H9 (cell line): ENCODE results near the gene BPIFB1. TPM values are rescaled to one million over a fixed set of nuclear protein-coding genes. Genes with fewer than 3 reads are reported as not detected.
A peak's percentile ranks its signal among the peaks of the same experiment; 100 is the strongest.

Source experiments
- DNase-seq: peaks from one replicate; pipeline ENCODE4 v3.0.0-alpha.2; 2017
- H2AFZ ChIP-seq: one replicate; pipeline ENCODE4 v1.6.1; 2013; ENCODE audit warnings: mild to moderate bottlenecking, low read length, control low read depth, moderate library complexity
- H2AK5ac ChIP-seq: 2 replicates; pipeline ENCODE4 v1.6.1; 2013; ENCODE audit warnings: low read length, control low read depth, mixed read lengths; ENCODE audit not compliant: insufficient read length
- H2BK120ac ChIP-seq: one replicate; pipeline ENCODE4 v1.6.1; 2013; ENCODE audit warnings: low read depth, mild to moderate bottlenecking, low read length, control low read depth, inconsistent platforms; ENCODE audit not compliant: poor library complexity, severe bottlenecking
- H2BK12ac ChIP-seq: 2 replicates; pipeline ENCODE4 v1.6.1; 2013; ENCODE audit warnings: low read length, control low read depth, mixed read lengths, low read depth; ENCODE audit not compliant: insufficient read length
- H2BK15ac ChIP-seq: 2 replicates; pipeline ENCODE4 v1.6.1; 2013; ENCODE audit warnings: low read depth, low read length, control low read depth
- H2BK20ac ChIP-seq: one replicate; pipeline ENCODE4 v1.6.1; 2013; ENCODE audit warnings: low read depth, mild to moderate bottlenecking, low read length, control low read depth, inconsistent platforms; ENCODE audit not compliant: poor library complexity, severe bottlenecking
- H2BK5ac ChIP-seq: 2 replicates; pipeline ENCODE4 v1.6.1; 2013; ENCODE audit warnings: low read length, control low read depth, mixed read lengths; ENCODE audit not compliant: insufficient read length
- H3K14ac ChIP-seq: 2 replicates; pipeline ENCODE4 v1.6.1; 2013; ENCODE audit warnings: low read length, control low read depth; ENCODE audit not compliant: insufficient read depth
- H3K18ac ChIP-seq: 2 replicates; pipeline ENCODE4 v1.6.1; 2013; ENCODE audit warnings: low read depth, mild to moderate bottlenecking, mixed read lengths, low read length, control low read depth; ENCODE audit not compliant: insufficient read length
- H3K23ac ChIP-seq: 2 replicates; pipeline ENCODE4 v1.6.1; 2013; ENCODE audit warnings: low read length, control low read depth, mixed read lengths, low read depth; ENCODE audit not compliant: insufficient read length
- H3K23me2 ChIP-seq: 2 replicates; pipeline ENCODE4 v1.6.1; 2013; ENCODE audit warnings: low read depth, mild to moderate bottlenecking, mixed read lengths, low read length, control low read depth; ENCODE audit not compliant: insufficient read length, poor library complexity, severe bottlenecking
- H3K27ac ChIP-seq: 2 replicates; pipeline ENCODE4 v1.5.1; 2013; ENCODE audit warnings: low read length, control low read depth, mixed read lengths, low read depth; ENCODE audit not compliant: insufficient read length
- H3K27me3 ChIP-seq: 2 replicates; pipeline ENCODE4 v1.6.1; 2013; ENCODE audit warnings: low read length, control low read depth, inconsistent platforms; ENCODE audit not compliant: insufficient read depth
- H3K4ac ChIP-seq: 2 replicates; pipeline ENCODE4 v1.6.1; 2013; ENCODE audit warnings: low read depth, mild to moderate bottlenecking, control low read depth, inconsistent platforms, low read length, moderate library complexity
- H3K4me1 ChIP-seq: 2 replicates; pipeline ENCODE4 v1.6.1; 2013; ENCODE audit warnings: low read length, control low read depth, inconsistent platforms; ENCODE audit not compliant: insufficient read depth
- H3K4me2 ChIP-seq: 2 replicates; pipeline ENCODE4 v1.6.1; 2013; ENCODE audit warnings: low read length, control low read depth, mixed read lengths; ENCODE audit not compliant: insufficient read length, insufficient read depth
- H3K56ac ChIP-seq: 2 replicates; pipeline ENCODE4 v1.6.1; 2013; ENCODE audit warnings: low read depth, mild to moderate bottlenecking, mixed read lengths, low read length, control low read depth; ENCODE audit not compliant: insufficient read length
- H3K79me1 ChIP-seq: 2 replicates; pipeline ENCODE4 v1.6.1; 2013; ENCODE audit warnings: low read depth, mild to moderate bottlenecking, moderate library complexity, low read length, control low read depth, inconsistent platforms; ENCODE audit not compliant: insufficient read depth, poor library complexity, severe bottlenecking
- H3K79me2 ChIP-seq: 2 replicates; pipeline ENCODE4 v1.6.1; 2013; ENCODE audit warnings: low read length, control low read depth, inconsistent platforms; ENCODE audit not compliant: insufficient read depth
- H3K9ac ChIP-seq: 2 replicates; pipeline ENCODE4 v1.6.1; 2013; ENCODE audit warnings: low read length, control low read depth, mixed read lengths; ENCODE audit not compliant: insufficient read length; ENCODE audit errors: extremely low read depth
- H3K9me3 ChIP-seq: one replicate; pipeline ENCODE4 v1.6.1; 2013; ENCODE audit warnings: low read depth, low read length, inconsistent platforms; ENCODE audit not compliant: control insufficient read depth
- H3T11ph ChIP-seq: one replicate; pipeline ENCODE4 v1.6.1; 2013; ENCODE audit warnings: mild to moderate bottlenecking, low read length, control low read depth, inconsistent platforms
- H4K20me1 ChIP-seq: one replicate; pipeline ENCODE4 v1.6.1; 2013; ENCODE audit not compliant: control insufficient read depth, insufficient read length, insufficient read depth
- H4K5ac ChIP-seq: 2 replicates; pipeline ENCODE4 v1.6.1; 2013; ENCODE audit warnings: low read depth, mild to moderate bottlenecking, mixed read lengths, low read length, control low read depth; ENCODE audit not compliant: insufficient read length
- H4K8ac ChIP-seq: replicated peaks from 2 replicates; pipeline ENCODE4 v1.6.1; 2013; ENCODE audit warnings: low read length, control low read depth, mixed read lengths, low read depth; ENCODE audit not compliant: insufficient read length
- H4K91ac ChIP-seq: 2 replicates; pipeline ENCODE4 v1.6.1; 2013; ENCODE audit warnings: low read depth, mild to moderate bottlenecking, moderate library complexity, mixed read lengths, low read length, control low read depth; ENCODE audit not compliant: insufficient read length
- H3K27ac Mint-ChIP-seq, 3 experiments: 2 replicates in 2 of 3; 3 replicates in 1 of 3; pipeline ENCODE4 v1.8.0; 2020 to 2021; ENCODE audit warnings: mixed read lengths in 3 of 3, mild to moderate bottlenecking in 1 of 3, moderate library complexity in 1 of 3
- H3K27me3 Mint-ChIP-seq: 2 replicates; pipeline ENCODE4 v1.8.0; 2021; ENCODE audit warnings: low read depth, mild to moderate bottlenecking, moderate library complexity, mixed read lengths
- H3K36me3 Mint-ChIP-seq, 3 experiments: 2 replicates in 2 of 3; 3 replicates in 1 of 3; pipeline ENCODE4 v1.8.0; 2020 to 2021; ENCODE audit warnings: low read depth in 3 of 3, mixed read lengths in 3 of 3; ENCODE audit not compliant: insufficient read depth in 1 of 3
- H3K4me1 Mint-ChIP-seq, 2 experiments: 2 replicates each; pipeline ENCODE4 v1.8.0; 2020; ENCODE audit warnings: mixed read lengths in 2 of 2
- H3K4me3 Mint-ChIP-seq, 2 experiments: 2 replicates in 1 of 2; 3 replicates in 1 of 2; pipeline ENCODE4 v1.8.0; 2020 to 2021; ENCODE audit warnings: mild to moderate bottlenecking in 2 of 2, mixed read lengths in 2 of 2, moderate library complexity in 1 of 2
- H3K9me3 Mint-ChIP-seq, 2 experiments: 2 replicates in 1 of 2; 3 replicates in 1 of 2; pipeline ENCODE4 v1.8.0; 2020; ENCODE audit warnings: mild to moderate bottlenecking in 2 of 2, mixed read lengths in 2 of 2, moderate library complexity in 1 of 2
- CTCF ChIP-seq: fragments of 200-600 bp; sonication (generic); conservative IDR thresholded peaks from 3 replicates; pipeline ENCODE4 v1.8.0; 2021; ENCODE audit warnings: antibody characterized with exemption, mild to moderate bottlenecking
- WGBS: extraction: QIAGEN DNeasy Blood & Tissue Kit; methylation state at CpG from one replicate; pipeline ENCODE4 v1.1.7; 2013; ENCODE audit warnings: missing lambda C conversion rate, low lambda C conversion rate, mixed read lengths; ENCODE audit not compliant: insufficient read length; ENCODE audit errors: extremely low coverage; 5-methylcytosine and 5-hydroxymethylcytosine counted together
- total RNA-seq: library from RNA; stranded (reverse); gene quantifications from 2 replicates; pipeline ENCODE4 v1.2.1, GENCODE V29; 2021

BPIFB1 gene
- total RNA-seq, 1 experiment from 2014 or later: not detected

- H2BK15ac ChIP-seq: no peak overlapping the region
- H3K27ac Mint-ChIP-seq: peak overlapping the region in 1 of 3 experiments; percentile 1; a peak in 3 of 7 replicates
- peaks cover 2% of the 10 kb centered on the region for H4K20me1 ChIP-seq
- H3K4me1 Mint-ChIP-seq: peaks cover 19 to 30% of the 10 kb centered on the region in 2 experiments
- H3T11ph ChIP-seq: no peak overlapping the region
- no peak overlapping the region for H2BK12ac ChIP-seq
- H3K36me3 Mint-ChIP-seq: no peaks in the 10 kb centered on the region
- no peaks in the 10 kb centered on the region for H3K79me1 ChIP-seq
- no peak overlapping the region for H4K91ac ChIP-seq
- H3K27me3 ChIP-seq: no peaks in the 10 kb centered on the region
- H2AFZ ChIP-seq: no peak overlapping the region
- no peaks in the 10 kb centered on the region; the same call in 1 of the 2 replicates for H3K4me1 ChIP-seq
- no peaks in the 10 kb centered on the region for H3K9me3 Mint-ChIP-seq
- no peak overlapping the region for H2AK5ac ChIP-seq
- H3K23ac ChIP-seq: no peak overlapping the region
- no peak for TF ChIP-seq CTCF
- H3K79me2 ChIP-seq: no peaks in the 10 kb centered on the region
- no peak overlapping the region for H2BK5ac ChIP-seq
- no peak overlapping the region for H2BK120ac ChIP-seq
- 0 out of 2 replicates have a peak overlapping the region, but pooled peaks have one; percentile 31 for H3K14ac ChIP-seq
- no peak overlapping the region for H3K4ac ChIP-seq
- DNase-seq: no peak
- H4K8ac ChIP-seq: no peak overlapping the region
- H3K9me3 ChIP-seq: no peaks in the 10 kb centered on the region
- H3K27me3 Mint-ChIP-seq: peaks cover 14% of the 10 kb centered on the region
- H3K27ac ChIP-seq: no peak overlapping the region
- no peak overlapping the region for H3K56ac ChIP-seq
- no peak overlapping the region for H3K4me2 ChIP-seq
- H3K18ac ChIP-seq: peak overlapping the region; percentile 1
- H3K9ac ChIP-seq: no peak overlapping the region
- no peak overlapping the region for H4K5ac ChIP-seq
- H3K23me2 ChIP-seq: no peaks in the 10 kb centered on the region
- no CpG with 5 or more reads among the region's 13 CpGs for WGBS
- no peak overlapping the region for H2BK20ac ChIP-seq
- no peak overlapping the region for H3K4me3 Mint-ChIP-seq
Observed at GRCh38 chr20:33277471-33278441, 5.3 kb upstream of the BPIFB1 start.
